HFF-Myc (cell line): ENCODE data around the gene COA5.

Source experiments
- DNase-seq: peaks from one replicate; pipeline ENCODE4 v3.0.0-alpha.2; 2011; ENCODE audit warnings: low read depth; ENCODE audit errors: extremely low read depth
- H3K4me3 ChIP-seq: replicated peaks from 2 replicates; pipeline ENCODE4 v1.5.1; 2011; ENCODE audit warnings: low read depth, mild to moderate bottlenecking, control low read depth, low read length
- CTCF ChIP-seq: IDR thresholded peaks from 2 replicates; pipeline ENCODE4 v1.5.1; 2012; ENCODE audit warnings: mild to moderate bottlenecking, low read depth, low read length, control low read depth; ENCODE audit errors: missing control alignments

The COA5 gene

GRCh38 chr2:98582523-98582922, 25.8 kb downstream of the COA5 start:
- no peak for TF ChIP-seq CTCF
- no peak for DNase-seq
- no peak overlapping the region for H3K4me3 ChIP-seq

GRCh38 chr2:98580656-98581284, 27.5 kb downstream of the COA5 start:
- DNase-seq: no peak
- TF ChIP-seq CTCF: no peak
- no peak overlapping the region for H3K4me3 ChIP-seq

GRCh38 chr2:98579926-98580325, 28.4 kb downstream of the COA5 start:
- no peak overlapping the region for H3K4me3 ChIP-seq
- no peak for DNase-seq
- no peak for TF ChIP-seq CTCF

GRCh38 chr2:98578231-98578630, 30.1 kb downstream of the COA5 start:
- DNase-seq: no peak
- TF ChIP-seq CTCF: no peak
- H3K4me3 ChIP-seq: no peak overlapping the region

- TF ChIP-seq CTCF: no peak
- DNase-seq: no peak
- H3K4me3 ChIP-seq: no peak overlapping the region
Observed at GRCh38 chr2:98577313-98577712, 31.0 kb downstream of the COA5 start.

GRCh38 chr2:98576666-98577312, 31.5 kb downstream of the COA5 start:
- H3K4me3 ChIP-seq: no peak overlapping the region
- no peak for TF ChIP-seq CTCF
- no peak for DNase-seq
